LHCN-M2 (cell line): Measurements from ENCODE around the gene PLCE1. TPM values are rescaled to one million over a fixed set of nuclear protein-coding genes. Genes with fewer than 3 reads are reported as not detected.

Source experiments
- DNase-seq: peaks from one replicate; pipeline ENCODE4 v3.0.0-alpha.2; 2012; ENCODE audit warnings: low read depth
- total RNA-seq: library from RNA; depleted of rRNA; stranded (reverse); fragments of >200 nt; gene quantifications from 2 replicates; pipeline ENCODE4 v1.2.3, GENCODE V29; 2014

PLCE1 gene
- total RNA-seq, 1 experiment from 2014 or later, result 6.7 TPM

- DNase-seq, result no peak
Measured at GRCh38 chr10:93994438-93994801, 689 bp downstream of the PLCE1 start.

- DNase-seq, result no peak
Measured at GRCh38 chr10:93995182-93995581, 1.5 kb downstream of the PLCE1 start.

DNA sequence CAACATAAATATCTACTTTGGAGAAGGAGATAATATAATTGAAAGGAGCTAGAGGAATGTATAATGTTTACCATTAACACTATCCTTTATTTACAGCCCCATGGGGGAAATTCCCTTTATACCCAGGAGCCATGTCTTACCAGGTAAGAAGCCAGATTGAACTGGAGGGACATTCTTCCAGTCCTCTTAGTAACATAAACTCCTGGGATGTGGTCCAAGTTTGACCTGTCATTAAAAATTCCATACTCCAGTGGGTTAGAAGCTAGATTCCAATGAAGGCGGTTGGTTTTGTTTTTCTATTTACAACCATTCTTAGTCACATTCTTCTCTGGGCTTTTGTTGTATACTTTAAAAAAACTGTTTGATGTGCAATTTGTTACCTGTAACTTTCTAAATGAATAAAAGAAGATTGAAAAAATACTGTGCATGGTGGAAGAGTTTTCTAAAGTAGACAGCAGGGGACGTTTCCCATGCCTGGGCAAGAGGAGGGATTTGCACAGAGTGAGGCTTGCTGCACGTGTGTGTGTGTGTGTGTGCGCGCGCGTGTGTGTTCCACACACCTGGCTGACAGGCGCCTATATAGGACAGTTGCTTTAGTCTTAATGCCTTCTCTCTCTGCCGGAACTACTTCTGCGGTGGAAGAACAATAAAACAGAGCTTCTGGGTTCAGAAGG, 2.0 kb downstream of the PLCE1 start:
- peak; percentile 64 for DNase-seq

DNA sequence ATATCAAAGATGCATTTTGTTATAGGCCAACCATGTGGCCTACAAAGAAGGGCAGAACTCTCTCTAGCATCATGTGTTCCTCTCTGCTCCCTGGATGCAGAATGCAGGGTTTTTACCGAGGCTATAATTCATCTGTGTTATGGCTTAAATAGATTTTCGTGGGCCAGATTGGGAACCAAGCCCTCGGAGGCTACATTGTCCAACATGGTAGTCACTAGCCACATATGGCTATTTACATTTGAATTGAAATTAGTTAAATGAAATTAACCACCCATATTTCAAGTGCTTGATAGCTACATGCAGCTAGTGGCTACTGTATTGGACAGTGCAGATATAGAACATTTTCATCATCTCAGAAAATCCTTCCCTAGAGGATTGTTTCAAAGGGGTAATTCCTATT, 2.8 kb downstream of the PLCE1 start:
- DNase-seq, result no peak

DNA sequence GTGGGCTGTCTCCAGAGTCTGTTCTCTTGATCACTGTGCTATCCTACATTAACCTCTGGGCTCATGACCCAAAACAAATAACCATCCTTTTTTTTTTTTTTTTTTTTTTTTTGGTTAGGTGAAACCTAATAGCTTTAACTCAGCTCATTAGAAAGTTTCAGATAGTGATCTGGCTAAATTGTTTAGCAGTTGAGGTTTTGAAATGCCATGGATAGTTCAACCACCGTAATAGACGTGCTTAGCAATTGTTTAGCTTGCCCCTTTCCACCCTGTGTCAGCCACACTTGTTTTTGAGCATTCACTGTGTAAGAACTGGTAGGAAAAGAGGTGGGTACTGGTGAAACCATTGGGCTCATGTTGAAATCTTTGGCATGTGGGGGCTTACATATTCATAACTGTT, 3.8 kb downstream of the PLCE1 start:
- no peak for DNase-seq

- DNase-seq, result peak; percentile 87
Measured at GRCh38 chr10:93999401-93999851, 5.7 kb downstream of the PLCE1 start.

DNA sequence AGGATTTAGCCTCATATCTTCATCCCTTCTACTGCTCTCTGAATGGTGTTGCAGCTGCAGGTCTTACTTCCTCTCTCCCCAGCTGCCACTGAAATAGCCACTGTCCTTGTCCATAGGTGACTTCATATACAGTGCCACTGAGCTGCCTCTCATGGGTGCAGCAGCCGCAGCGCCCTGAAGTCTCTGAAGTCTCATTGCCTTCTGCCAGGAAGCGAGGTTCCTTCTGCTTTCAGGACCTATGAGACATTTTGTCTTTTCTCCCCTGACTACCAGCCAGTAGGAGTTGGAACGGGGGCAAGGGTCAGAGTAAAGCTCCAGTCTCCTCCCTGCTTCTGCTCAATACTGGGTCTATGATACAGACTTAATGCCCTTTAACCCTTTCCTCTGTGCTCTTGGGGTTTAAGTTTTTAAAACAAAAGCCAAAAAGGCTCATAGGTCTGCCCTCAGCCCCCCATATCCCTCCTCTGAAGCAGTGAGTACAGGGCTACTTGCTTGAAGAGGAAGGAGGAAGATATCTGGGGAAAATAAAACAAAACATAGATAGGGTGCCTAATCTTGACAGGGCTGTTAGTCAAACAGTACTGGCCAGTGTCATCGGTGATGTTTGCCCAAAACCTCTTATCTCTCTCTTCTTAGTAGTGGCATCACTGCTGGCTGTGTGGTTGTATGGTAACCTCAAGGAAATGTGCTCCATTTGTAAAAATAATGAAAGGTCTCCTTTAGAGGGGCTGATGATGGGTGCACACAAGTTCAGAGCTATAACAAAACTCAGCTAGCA, 7.1 kb downstream of the PLCE1 start:
- no peak for DNase-seq

- DNase-seq, result no peak
Measured at GRCh38 chr10:94001416-94001810, 7.7 kb downstream of the PLCE1 start.

DNA sequence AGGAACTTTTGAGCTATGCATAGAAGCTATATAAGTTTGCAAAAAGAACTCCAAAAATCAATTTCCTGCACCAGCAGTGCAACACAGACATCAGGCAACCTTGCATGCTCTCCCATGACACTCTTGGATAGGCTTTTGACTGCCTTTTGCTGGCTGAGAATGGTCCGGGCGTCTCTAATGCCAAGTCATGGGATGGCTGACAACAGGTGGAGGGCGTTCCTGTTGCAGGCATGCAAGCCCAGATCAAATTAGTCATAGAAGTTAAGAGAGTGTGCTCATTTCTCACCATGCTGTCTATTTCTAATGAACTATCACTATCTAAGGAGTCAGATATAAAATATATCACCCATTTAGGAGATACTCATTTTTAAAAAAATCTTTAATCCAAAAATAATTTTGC, 8.4 kb downstream of the PLCE1 start:
- peak; percentile 97 for DNase-seq

- DNase-seq, result peak; percentile 62
Measured at GRCh38 chr10:94003488-94003887, 9.8 kb downstream of the PLCE1 start.

- DNase-seq, result peak; percentile 32
Measured at GRCh38 chr10:94005050-94005449, 11.3 kb downstream of the PLCE1 start.

DNA sequence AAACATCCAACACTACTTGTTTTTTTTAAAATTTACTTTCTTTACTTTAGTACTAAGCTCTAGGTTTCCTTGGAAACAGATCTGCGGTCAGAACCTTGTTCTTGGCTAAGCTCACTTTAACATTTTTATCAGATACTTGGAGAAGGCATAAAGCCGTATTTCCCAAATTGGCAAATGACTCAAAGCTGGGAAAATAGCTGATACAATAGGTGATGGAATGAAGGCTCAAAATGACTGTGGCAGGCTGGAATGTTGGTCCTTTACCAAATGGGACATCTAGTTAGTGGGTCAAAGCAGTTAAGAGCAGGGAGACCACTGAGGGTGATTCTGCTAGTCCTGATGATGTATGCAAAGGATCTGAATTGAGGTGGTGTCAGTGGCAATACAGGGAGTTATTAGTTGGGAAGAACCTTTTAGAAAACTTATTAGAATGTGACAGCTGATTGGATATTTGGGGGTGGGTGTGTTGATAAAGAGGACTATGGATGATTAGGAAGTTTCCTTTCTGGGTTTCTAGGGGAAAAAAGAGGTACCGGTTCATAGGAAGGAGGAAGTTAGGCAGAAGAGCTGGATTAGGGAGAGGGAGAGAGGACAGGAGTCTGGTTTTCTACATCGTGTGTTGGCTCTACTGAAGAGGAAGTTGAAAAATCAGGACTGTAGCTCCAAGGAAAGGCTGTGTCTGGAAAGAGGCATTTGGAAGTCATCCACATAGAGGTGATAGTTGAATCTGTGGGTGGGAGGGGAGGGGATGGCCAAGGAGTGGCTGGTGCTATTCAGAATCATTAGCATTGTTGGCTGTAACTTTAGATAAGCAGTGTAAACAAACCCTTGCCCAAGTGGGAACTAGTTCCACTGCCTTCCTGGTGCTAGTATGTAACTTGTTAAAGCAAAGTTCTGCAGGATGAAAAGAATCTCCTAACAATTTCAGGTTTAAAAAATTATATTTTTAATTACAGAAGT, 13.1 kb downstream of the PLCE1 start:
- peak; percentile 92 for DNase-seq

DNA sequence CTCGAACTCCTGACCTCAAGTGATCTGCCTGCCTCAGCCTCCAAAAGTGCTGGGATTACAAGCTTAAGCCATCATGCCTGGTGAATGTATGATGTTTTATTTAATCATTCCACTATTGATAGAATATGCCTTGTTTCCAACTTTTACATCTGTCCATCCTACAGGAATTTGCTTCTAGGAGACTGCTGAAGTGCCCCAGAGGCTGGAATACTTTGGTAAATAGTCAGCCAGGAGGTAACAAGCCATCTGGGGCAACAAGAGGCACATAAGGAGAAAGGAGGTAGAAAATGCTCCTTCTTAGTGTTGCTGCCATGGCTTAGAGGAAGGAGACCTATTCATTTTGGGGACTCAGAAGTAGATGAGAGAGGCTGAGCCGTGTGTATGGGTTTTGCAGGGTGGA, 14.8 kb downstream of the PLCE1 start:
- DNase-seq, result no peak

DNA sequence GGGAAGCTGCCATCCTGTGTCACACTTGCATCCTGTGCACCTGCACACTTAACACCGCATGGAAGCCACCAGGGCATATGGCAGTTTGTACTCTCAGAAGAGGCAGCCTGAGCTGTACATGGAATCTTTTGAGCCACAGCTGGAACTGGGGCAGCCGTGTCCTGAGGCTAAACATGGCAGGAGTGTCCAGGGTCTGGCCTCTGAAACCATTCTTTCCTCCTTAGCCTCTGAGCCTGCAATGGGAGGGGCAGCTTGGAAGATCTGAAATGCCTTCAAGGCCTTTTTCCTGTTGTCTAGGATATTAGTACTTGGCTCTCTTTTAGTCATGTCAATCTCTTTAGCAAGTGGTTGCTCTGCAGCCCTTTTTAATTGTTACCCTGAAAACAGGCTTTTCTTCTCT, 16.4 kb downstream of the PLCE1 start:
- DNase-seq, result no peak

GRCh38 chr10:94010886-94011285, 17.2 kb downstream of the PLCE1 start:
- DNase-seq, result no peak

GRCh38 chr10:94011296-94011695, 17.6 kb downstream of the PLCE1 start:
- DNase-seq, result no peak

GRCh38 chr10:94012834-94013233, 19.1 kb downstream of the PLCE1 start:
- DNase-seq, result no peak

GRCh38 chr10:94013331-94013760, 19.6 kb downstream of the PLCE1 start:
- DNase-seq, result no peak

DNA sequence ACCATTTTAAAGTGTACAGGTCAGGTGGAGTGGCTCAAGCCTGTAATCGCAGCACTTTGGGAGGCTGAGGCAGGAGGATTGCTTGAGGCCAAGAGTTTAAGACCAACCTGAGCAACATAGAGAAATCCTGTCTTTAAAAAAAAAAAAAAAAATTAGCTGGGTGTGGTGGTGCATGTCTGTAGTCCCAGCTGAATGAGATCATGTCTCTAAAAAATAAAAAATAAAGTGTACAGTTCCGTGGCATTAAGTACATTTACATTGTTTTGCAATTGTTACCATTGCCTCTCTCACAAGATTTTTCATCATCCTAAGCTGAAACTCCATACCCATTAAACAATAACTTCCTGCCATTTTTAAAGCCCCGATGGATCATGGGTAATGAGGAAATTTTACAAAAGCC, 20.6 kb downstream of the PLCE1 start:
- no peak for DNase-seq

GRCh38 chr10:94016727-94017714, 23.3 kb downstream of the PLCE1 start:
- peak; percentile 53 for DNase-seq

DNA sequence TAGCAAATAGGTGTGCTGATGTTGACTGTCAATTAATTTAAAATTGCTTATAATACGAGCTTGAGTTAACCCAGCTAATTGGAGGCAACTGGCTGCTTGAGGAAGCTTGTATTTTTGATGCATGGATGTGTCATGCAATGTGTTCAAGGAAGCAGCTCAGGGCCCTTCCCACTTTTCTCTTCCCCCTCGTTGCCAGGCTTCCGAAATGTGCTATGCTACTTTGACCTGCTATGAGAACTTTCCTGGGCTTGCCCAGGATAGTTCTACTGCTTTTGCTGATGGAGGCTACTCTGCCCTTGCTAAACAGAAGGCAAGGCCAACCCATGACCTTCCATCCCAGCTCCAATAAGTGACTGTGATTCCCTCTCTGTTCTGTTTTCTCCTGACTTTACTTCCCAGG, 24.4 kb downstream of the PLCE1 start:
- DNase-seq, result no peak
